A673 (cell line): ENCODE measurements around the gene SCTR.

Source experiments
- EZH2 ChIP-seq: fragments of 200-600 bp; sonication (generic); IDR thresholded peaks from 2 replicates; pipeline ENCODE4 v1.6.1; 2017; ENCODE audit warnings: borderline replicate concordance, low read depth, mild to moderate bottlenecking, mixed read lengths, antibody characterized with exemption, low read length; ENCODE audit not compliant: poor library complexity, severe bottlenecking
- TF ChIP-seq, protein P1 (sequence below): fragments of 300-800, 200-600 bp; sonication (generic); conservative IDR thresholded peaks from 2 replicates; pipeline ENCODE4 v1.5.1; 2017; ENCODE audit warnings: low read depth, mild to moderate bottlenecking, antibody characterized with exemption, low read length, moderate library complexity, mixed read lengths

DNA sequence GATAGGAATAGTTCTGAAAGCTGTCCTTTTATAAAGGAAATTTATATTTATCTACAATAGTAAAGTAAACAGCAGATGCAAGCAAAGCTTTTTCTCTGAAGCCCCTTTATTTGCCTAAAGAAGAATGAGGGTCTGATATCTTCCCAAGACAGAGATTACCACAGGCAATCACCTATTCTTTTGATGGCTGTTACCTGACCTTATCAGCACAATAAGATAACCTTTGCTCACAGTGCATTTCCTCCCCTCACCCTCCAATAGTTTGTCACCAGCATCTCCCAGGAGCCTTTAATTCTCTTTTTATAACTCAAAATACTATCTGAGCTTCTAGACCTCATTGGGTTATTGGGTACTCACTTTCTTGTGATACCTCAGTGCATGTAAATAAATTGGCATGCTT is 13.5 kb upstream of the SCTR start:
- TF ChIP-seq, protein P1, sequence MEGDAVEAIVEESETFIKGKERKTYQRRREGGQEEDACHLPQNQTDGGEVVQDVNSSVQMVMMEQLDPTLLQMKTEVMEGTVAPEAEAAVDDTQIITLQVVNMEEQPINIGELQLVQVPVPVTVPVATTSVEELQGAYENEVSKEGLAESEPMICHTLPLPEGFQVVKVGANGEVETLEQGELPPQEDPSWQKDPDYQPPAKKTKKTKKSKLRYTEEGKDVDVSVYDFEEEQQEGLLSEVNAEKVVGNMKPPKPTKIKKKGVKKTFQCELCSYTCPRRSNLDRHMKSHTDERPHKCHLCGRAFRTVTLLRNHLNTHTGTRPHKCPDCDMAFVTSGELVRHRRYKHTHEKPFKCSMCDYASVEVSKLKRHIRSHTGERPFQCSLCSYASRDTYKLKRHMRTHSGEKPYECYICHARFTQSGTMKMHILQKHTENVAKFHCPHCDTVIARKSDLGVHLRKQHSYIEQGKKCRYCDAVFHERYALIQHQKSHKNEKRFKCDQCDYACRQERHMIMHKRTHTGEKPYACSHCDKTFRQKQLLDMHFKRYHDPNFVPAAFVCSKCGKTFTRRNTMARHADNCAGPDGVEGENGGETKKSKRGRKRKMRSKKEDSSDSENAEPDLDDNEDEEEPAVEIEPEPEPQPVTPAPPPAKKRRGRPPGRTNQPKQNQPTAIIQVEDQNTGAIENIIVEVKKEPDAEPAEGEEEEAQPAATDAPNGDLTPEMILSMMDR, result no peak
- no peak for TF ChIP-seq EZH2
